NB4 (cell line): Measurements from ENCODE around the gene NFRKB.

Source experiments
- DNase-seq: peaks from one replicate; pipeline ENCODE4 v3.0.0; 2010; ENCODE audit warnings: low read depth
- H3K4me3 ChIP-seq: one replicate; pipeline ENCODE4 v1.5.1; 2011; ENCODE audit warnings: mild to moderate bottlenecking, low read depth, low read length, moderate library complexity
- MYC ChIP-seq: IDR thresholded peaks from 2 replicates; pipeline ENCODE4 v1.6.1; 2011; ENCODE audit warnings: low read depth, low read length
- POLR2A ChIP-seq: IDR thresholded peaks from 2 replicates; pipeline ENCODE4 v1.6.1; 2011; ENCODE audit warnings: mild to moderate bottlenecking; ENCODE audit not compliant: insufficient read length; ENCODE audit errors: extremely low read depth
- TF ChIP-seq, protein P1 (sequence below): IDR thresholded peaks from one replicate; pipeline ENCODE4 v1.5.1; 2012; ENCODE audit warnings: low read depth, low read length
- TF ChIP-seq, protein P2 (sequence below): IDR thresholded peaks from 2 replicates; pipeline ENCODE4 v1.6.1; 2011; ENCODE audit warnings: low read depth, low read length

The NFRKB gene

DNA sequence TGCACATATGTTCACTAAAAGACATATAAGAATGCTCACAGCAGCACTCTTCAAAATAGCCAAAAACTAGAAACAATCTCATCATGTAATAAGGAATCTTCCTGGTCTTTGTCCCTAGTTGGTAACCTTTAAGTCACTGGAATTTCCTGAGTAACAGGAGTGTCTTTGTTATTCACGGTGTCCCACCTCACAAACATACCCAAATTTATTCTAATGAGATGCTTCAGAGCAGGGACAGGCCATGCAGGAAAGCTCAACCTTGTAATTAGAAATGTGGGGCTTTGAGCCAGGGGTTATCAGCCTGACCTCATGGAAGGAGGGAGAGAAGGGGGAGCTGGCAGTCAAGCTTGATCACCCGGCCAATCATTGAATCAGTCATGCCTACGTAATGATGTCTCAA, 40.3 kb upstream of the NFRKB start:
- no peak overlapping the region for H3K4me3 ChIP-seq
- DNase-seq = no peak
- no peak for TF ChIP-seq POLR2A
- TF ChIP-seq, protein P1, sequence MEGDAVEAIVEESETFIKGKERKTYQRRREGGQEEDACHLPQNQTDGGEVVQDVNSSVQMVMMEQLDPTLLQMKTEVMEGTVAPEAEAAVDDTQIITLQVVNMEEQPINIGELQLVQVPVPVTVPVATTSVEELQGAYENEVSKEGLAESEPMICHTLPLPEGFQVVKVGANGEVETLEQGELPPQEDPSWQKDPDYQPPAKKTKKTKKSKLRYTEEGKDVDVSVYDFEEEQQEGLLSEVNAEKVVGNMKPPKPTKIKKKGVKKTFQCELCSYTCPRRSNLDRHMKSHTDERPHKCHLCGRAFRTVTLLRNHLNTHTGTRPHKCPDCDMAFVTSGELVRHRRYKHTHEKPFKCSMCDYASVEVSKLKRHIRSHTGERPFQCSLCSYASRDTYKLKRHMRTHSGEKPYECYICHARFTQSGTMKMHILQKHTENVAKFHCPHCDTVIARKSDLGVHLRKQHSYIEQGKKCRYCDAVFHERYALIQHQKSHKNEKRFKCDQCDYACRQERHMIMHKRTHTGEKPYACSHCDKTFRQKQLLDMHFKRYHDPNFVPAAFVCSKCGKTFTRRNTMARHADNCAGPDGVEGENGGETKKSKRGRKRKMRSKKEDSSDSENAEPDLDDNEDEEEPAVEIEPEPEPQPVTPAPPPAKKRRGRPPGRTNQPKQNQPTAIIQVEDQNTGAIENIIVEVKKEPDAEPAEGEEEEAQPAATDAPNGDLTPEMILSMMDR = no peak
- TF ChIP-seq, protein P2, sequence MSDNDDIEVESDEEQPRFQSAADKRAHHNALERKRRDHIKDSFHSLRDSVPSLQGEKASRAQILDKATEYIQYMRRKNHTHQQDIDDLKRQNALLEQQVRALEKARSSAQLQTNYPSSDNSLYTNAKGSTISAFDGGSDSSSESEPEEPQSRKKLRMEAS = no peak

DNA sequence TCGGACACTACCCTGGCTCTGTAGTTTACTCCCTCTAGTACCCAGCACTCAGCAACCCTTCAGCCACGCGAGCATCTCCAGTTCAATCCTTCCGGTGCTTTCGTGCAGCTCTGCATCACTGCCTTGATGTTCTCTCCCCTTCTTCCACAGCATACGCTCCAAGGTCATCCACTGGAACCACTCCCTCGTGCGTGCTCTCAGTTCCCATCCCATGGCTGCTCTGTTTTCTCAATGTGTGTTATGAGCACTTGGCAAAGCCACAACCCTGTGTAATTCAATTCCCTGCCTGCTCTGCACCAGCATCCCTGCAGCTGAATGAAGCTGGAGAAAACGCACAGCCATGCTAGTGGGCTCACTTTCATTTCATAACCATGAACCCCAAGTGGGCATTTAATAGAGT, 38.5 kb upstream of the NFRKB start:
- no peak for TF ChIP-seq POLR2A
- TF ChIP-seq, protein P2 = no peak
- TF ChIP-seq, protein P1 = no peak
- no peak for TF ChIP-seq MYC
- DNase-seq = no peak
- H3K4me3 ChIP-seq = no peak overlapping the region

DNA sequence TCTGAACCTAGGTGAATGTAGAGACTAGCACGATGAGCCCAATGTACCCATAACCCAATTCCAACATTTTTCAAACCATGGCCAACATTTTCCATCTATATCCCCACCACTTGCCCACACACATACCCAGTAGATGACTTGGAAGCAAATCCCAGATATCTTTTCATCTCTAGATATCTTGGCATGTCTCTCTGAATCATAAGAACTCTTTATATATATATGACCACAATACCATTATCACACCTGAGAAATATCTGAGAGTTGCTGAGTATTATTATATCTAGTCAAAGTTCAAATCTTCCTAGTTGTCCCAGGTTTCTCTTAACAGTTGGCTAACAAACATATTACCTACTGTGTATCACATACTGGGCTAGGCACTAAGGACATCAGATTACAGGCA, 37.9 kb upstream of the NFRKB start:
- TF ChIP-seq, protein P1 = no peak
- TF ChIP-seq MYC (no peak), POLR2A (no peak)
- TF ChIP-seq, protein P2 = no peak
- H3K4me3 ChIP-seq = no peak overlapping the region
- no peak for DNase-seq

DNA sequence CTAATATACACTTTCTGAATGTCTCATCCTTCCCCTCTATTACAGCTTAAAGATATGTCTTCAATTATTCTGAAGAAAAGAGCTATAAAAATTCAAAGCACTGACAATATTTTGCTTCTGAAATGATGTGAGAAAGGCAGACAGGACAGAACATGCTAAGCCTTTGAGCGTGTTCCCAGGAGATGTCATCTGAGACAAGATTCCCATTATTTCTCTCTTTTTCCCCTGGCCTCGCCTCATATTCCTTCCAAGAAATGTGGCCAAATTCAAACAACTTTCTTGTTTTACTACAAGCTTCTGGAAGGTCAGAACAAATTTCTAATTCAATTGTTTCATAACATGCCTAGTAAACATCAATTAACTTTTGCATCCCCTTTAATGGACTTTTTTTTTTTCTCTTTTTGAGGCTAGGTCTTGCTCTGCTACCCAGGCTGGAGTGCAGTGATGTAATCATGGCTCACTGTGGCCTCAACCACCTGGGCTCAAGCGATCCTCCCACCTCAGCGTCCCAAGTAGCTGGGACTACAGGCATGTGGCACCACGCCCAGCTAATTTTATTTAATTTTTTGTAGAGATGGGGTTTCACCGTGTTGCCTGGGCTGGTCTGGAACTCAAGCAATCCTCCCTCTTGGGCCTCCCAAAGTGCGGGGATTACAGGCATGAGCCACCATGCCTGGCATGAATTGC, 37.1 kb upstream of the NFRKB start:
- TF ChIP-seq, protein P2 = no peak
- TF ChIP-seq POLR2A (no peak), MYC (no peak)
- TF ChIP-seq, protein P1 = no peak
- H3K4me3 ChIP-seq = no peak overlapping the region
- no peak for DNase-seq

DNA sequence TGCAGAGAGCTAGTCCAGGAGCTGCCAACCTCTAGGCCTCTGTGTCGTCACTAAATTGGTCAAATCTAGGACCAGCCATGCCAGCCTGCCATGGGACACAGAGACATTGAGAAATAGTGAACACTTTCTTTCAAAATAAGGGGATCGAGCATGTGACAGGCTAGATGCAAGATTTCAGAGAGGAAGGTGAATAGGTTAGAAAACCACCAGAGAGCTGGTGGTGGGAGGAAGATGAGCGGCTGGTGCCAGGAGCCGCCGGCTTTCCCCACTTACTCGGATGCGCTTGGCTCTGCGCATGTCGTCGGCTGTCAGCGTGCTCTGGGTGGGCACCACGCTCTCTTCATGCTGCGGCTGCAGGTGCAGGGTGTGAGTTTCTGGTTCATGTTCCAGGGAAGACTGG, 35.4 kb upstream of the NFRKB start:
- TF ChIP-seq, protein P1 = no peak
- TF ChIP-seq MYC (no peak), POLR2A (no peak)
- TF ChIP-seq, protein P2 = no peak
- no peak for DNase-seq

DNA sequence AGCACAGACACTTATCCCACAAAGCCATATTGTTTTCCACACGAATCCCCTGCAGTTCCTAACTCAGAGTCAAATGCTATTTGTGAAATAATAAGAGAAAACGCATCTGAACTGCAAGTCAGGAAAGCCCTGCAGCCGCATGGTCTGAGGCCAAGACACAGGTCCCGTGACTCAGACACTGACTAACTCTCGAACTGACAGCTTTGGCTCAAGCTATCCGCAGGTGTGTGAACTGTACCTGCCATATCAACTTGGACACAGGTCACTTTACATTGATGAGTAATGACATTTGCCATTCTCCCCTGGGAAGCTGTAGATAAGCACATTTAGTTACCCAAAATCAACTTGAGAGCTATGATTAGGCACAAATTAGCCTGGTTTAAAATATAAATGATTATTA, 34.9 kb upstream of the NFRKB start:
- no peak overlapping the region for H3K4me3 ChIP-seq
- TF ChIP-seq, protein P2 = peak; percentile 27; the same call in 1 of the 2 replicates
- TF ChIP-seq MYC (no peak), POLR2A (no peak)
- no peak for DNase-seq

More for the DNA sequence above, 35.4 kb upstream of the NFRKB start:
- no peak overlapping the region for H3K4me3 ChIP-seq
